GM12891 (cell line): ENCODE measurements around the gene PRAF2.

Experiments used
- POLR2A ChIP-seq: IDR thresholded peaks from 2 replicates; pipeline ENCODE4 v1.6.1; 2011; ENCODE audit warnings: low read depth, low read length, control low read depth
- TAF1 ChIP-seq: IDR thresholded peaks from 2 replicates; pipeline ENCODE4 v1.6.1; 2011; ENCODE audit warnings: low read depth, low read length, control low read depth

DNA sequence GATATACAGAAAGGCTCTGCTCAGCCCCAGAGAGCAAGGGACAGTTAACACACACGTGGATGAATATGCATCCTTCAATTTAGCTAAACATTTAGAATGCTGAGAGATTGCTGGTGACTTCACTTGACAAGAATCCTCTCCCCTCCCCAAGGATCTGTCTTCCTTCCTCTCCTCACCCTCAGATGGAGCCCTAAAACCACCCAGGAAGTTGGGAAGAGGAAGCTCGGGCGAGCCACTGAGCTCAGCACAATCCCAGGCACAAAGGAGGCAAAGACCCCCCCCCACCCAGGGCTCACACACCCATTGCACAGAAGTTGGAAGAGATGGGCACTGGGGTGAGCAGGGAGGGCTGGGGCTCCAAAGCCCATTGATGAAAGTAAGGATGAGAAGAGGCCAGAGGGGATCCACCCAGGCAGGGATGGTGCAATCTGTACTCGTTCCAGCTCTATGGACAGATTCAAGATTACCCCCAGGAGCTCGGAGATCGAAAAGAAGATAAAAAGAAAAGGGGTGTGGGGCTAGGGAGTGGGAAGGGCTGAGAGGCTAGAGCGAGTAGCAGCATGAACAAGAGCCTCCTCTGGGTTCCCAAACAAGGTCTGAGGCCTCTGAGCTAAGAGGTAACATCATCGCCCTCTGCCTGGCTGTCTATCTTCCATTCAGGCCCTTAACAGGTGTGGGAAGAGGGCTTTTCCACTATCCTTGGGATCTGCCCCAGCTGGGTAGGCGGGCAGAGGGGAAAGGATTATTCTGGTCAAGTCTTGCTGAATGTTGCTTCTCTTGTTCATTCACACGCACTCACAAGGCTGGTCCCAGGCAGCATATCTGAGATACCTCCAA lies 31.8 kb downstream of the PRAF2 start:
- TF ChIP-seq POLR2A, result no peak
- TF ChIP-seq TAF1, result no peak
